GM23338 (cell line): ENCODE data around the gene FOXL1. TPM values are rescaled to one million over a fixed set of nuclear protein-coding genes. Genes with fewer than 3 reads are reported as not detected.

Experiments
- ATAC-seq: fragments of 200-7000 bp; cut with Tn5 transposase; 3 replicates; pipeline ENCODE4 v1.9.1; 2020
- DNase-seq: peaks from one replicate; pipeline ENCODE4 v3.0.0-alpha.2; 2015; ENCODE audit warnings: low spot score
- H2AFZ ChIP-seq: fragments of 200-600 bp; sonication (generic); 2 replicates; pipeline ENCODE4 v1.8.0; 2016; ENCODE audit warnings: antibody characterized with exemption, mild to moderate bottlenecking, moderate library complexity
- H3F3A ChIP-seq: fragments of 200-600 bp; sonication (generic); replicated peaks from 2 replicates; pipeline ENCODE4 v1.8.0; 2017; ENCODE audit warnings: antibody characterized with exemption, mixed run types, low read depth
- H3K27ac ChIP-seq: fragments of 200-600 bp; sonication (generic); 2 replicates; pipeline ENCODE4 v1.6.1; 2016; ENCODE audit warnings: low read depth
- H3K27me3 ChIP-seq: fragments of 200-600 bp; sonication (generic); 2 replicates; pipeline ENCODE4 v1.8.0; 2016; ENCODE audit warnings: mild to moderate bottlenecking, mixed run types, moderate library complexity; ENCODE audit not compliant: insufficient read depth
- H3K36me3 ChIP-seq: fragments of 200-600 bp; sonication (generic); 2 replicates; pipeline ENCODE4 v1.8.0; 2016; ENCODE audit warnings: mild to moderate bottlenecking; ENCODE audit not compliant: insufficient read depth
- H3K4me1 ChIP-seq: fragments of 200-600 bp; sonication (generic); 2 replicates; pipeline ENCODE4 v1.8.0; 2016; ENCODE audit warnings: mild to moderate bottlenecking, moderate library complexity; ENCODE audit not compliant: insufficient read depth
- H3K4me2 ChIP-seq: fragments of 200-600 bp; sonication (generic); 2 replicates; pipeline ENCODE4 v1.7.1; 2017; ENCODE audit warnings: mixed run types
- H3K4me3 ChIP-seq: fragments of 200-600 bp; sonication (generic); 2 replicates; pipeline ENCODE4 v1.6.1; 2016; ENCODE audit warnings: mixed run types
- H3K79me2 ChIP-seq: fragments of 200-600 bp; sonication (generic); replicated peaks from 2 replicates; pipeline ENCODE4 v1.8.0; 2017; ENCODE audit warnings: mild to moderate bottlenecking; ENCODE audit not compliant: insufficient read depth
- H3K9me2 ChIP-seq: fragments of 200-600 bp; sonication (generic); 2 replicates; pipeline ENCODE4 v1.8.0; 2017; ENCODE audit not compliant: insufficient read depth
- H4K20me1 ChIP-seq: fragments of 200-600 bp; sonication (generic); replicated peaks from 2 replicates; pipeline ENCODE4 v1.8.0; 2017; ENCODE audit warnings: mild to moderate bottlenecking; ENCODE audit not compliant: insufficient read depth
- H3K27ac Mint-ChIP-seq: 2 replicates; pipeline ENCODE4 v1.8.0; 2020; ENCODE audit warnings: inconsistent platforms, mild to moderate bottlenecking, moderate library complexity, mixed read lengths
- H3K27me3 Mint-ChIP-seq: 3 replicates; pipeline ENCODE4 v1.8.0; 2022; ENCODE audit warnings: low read depth, mild to moderate bottlenecking, moderate library complexity, mixed read lengths, inconsistent platforms; ENCODE audit not compliant: insufficient read depth, poor library complexity
- H3K36me3 Mint-ChIP-seq: 3 replicates; pipeline ENCODE4 v1.8.0; 2021; ENCODE audit warnings: low read depth, mild to moderate bottlenecking, inconsistent platforms, moderate library complexity, mixed read lengths
- H3K4me1 Mint-ChIP-seq: 3 replicates; pipeline ENCODE4 v1.8.0; 2020; ENCODE audit warnings: mild to moderate bottlenecking, inconsistent platforms, mixed read lengths
- H3K4me3 Mint-ChIP-seq: 3 replicates; pipeline ENCODE4 v1.8.0; 2021; ENCODE audit warnings: moderate library complexity, mild to moderate bottlenecking, inconsistent platforms, mixed read lengths
- H3K9me3 Mint-ChIP-seq: 3 replicates; pipeline ENCODE4 v1.8.0; 2020; ENCODE audit warnings: moderate library complexity, mild to moderate bottlenecking, inconsistent platforms, mixed read lengths
- CREB1 ChIP-seq: fragments of 250-450 bp; sonication (Bioruptor Pico); IDR thresholded peaks from 2 replicates; pipeline ENCODE4 v1.5.0; 2020; ENCODE audit warnings: low read depth, mild to moderate bottlenecking, moderate library complexity
- EZH2 ChIP-seq: fragments of 200-600 bp; sonication (generic); IDR thresholded peaks from one replicate; pipeline ENCODE4 v1.8.0; 2017; ENCODE audit warnings: antibody characterized with exemption, mild to moderate bottlenecking, low read depth; ENCODE audit not compliant: unreplicated experiment
- EZH2phosphoT487 ChIP-seq: fragments of 200-600 bp; sonication (generic); IDR thresholded peaks from one replicate; pipeline ENCODE4 v1.8.1; 2018; ENCODE audit warnings: antibody characterized with exemption; ENCODE audit not compliant: unreplicated experiment
- JUNB ChIP-seq: IDR thresholded peaks from one replicate; pipeline ENCODE4 v1.6.1; 2016; ENCODE audit warnings: antibody characterized with exemption; ENCODE audit not compliant: unreplicated experiment
- NANOG ChIP-seq: IDR thresholded peaks from 2 replicates; pipeline ENCODE4 v1.6.1; 2016; ENCODE audit warnings: antibody characterized with exemption, borderline replicate concordance
- POLR2AphosphoS5 ChIP-seq: IDR thresholded peaks from 2 replicates; pipeline ENCODE4 v1.6.1; 2016; ENCODE audit warnings: antibody characterized with exemption, low read depth
- STAT1 ChIP-seq: IDR thresholded peaks from one replicate; pipeline ENCODE4 v1.6.1; 2016; ENCODE audit warnings: antibody characterized with exemption; ENCODE audit not compliant: unreplicated experiment
- ZNF114 ChIP-seq: fragments of 250-450 bp; sonication (Bioruptor Pico); IDR thresholded peaks from 2 replicates; pipeline ENCODE4 v1.5.0; 2020; ENCODE audit warnings: mild to moderate bottlenecking, moderate library complexity
- ZNF331 ChIP-seq: fragments of 250-450 bp; sonication (Bioruptor Pico); IDR thresholded peaks from 2 replicates; pipeline ENCODE4 v1.5.0; 2020; ENCODE audit warnings: low read depth, mild to moderate bottlenecking, moderate library complexity
- polyA plus RNA-seq: library from polyadenylated mRNA; unstranded; fragments of >200 nt; fragmentation: Nextera tagmentation; extraction: Ambion mirVana; gene quantifications from 2 replicates; pipeline ENCODE4 v1.2.1, GENCODE V29; 2016
- total RNA-seq: library from RNA; depleted of rRNA; stranded (reverse); fragments of >200 nt; shearing (Covaris generic); gene quantifications from 2 replicates; pipeline ENCODE4 v1.2.3, GENCODE V29; 2014
- TF ChIP-seq, protein P1 (sequence below): fragments of 250-450 bp; sonication (Bioruptor Pico); IDR thresholded peaks from 2 replicates; pipeline ENCODE4 v1.5.0; 2020; ENCODE audit warnings: mild to moderate bottlenecking, moderate library complexity
- TF ChIP-seq, protein P2 (sequence below), 2 experiments: fragments of 200-600 bp in 1 of 2; sonication (generic) in 1 of 2; conservative IDR thresholded peaks; 2 replicates each; pipeline versions ENCODE4 v1.5.1 to v1.6.1; 2016 to 2017; ENCODE audit warnings: antibody characterized with exemption in 2 of 2, low read depth in 2 of 2, mild to moderate bottlenecking in 2 of 2, moderate library complexity in 1 of 2
- TF ChIP-seq, protein P3 (sequence below): IDR thresholded peaks from 2 replicates; pipeline ENCODE4 v1.6.1; 2016; ENCODE audit warnings: antibody characterized with exemption
- TF ChIP-seq, protein P4 (sequence below): IDR thresholded peaks from one replicate; pipeline ENCODE4 v1.6.1; 2018; ENCODE audit warnings: antibody characterized with exemption; ENCODE audit not compliant: unreplicated experiment

The FOXL1 gene
- total and polyA plus RNA-seq, 2 experiments from 2014 or later = 0.31 TPM; not detected in 1

DNA sequence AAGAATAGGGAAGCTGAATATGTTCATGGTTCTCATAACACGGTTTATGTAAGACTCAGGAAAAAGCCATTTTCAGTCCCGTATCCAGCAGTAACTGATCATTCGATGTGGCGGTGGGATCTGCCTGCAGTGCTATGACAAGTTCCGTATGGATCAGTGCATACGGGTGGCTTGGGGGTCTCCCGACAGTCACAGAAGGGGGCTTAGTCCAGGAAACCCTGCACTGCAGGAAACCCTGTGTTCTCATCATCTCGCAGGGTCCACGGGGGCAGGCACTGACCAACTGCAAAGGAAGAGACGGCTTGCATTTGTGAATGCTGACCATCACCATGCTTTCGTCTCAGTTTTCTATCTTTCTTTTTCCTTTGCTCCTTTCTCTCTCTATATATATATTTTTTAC is 31.1 kb upstream of the FOXL1 start:
- Histone ChIP-seq H3K36me3 (peaks cover 4% of the 10 kb centered on the region; the same call in 1 of the 2 replicates), H2AFZ (no peak overlapping the region), H3F3A (no peaks in the 10 kb centered on the region), H3K27ac (no peak overlapping the region), H3K4me1 (no peaks in the 10 kb centered on the region), H3K79me2 (no peaks in the 10 kb centered on the region), H3K4me3 (no peak overlapping the region), H3K4me2 (no peak overlapping the region), H3K27me3 (no peaks in the 10 kb centered on the region), H3K9me2 (no peaks in the 10 kb centered on the region), H4K20me1 (no peaks in the 10 kb centered on the region)
- Mint-ChIP-seq H3K27me3 (no peaks in the 10 kb centered on the region), H3K36me3 (no peaks in the 10 kb centered on the region; the same call in 2 of the 3 replicates), H3K27ac (no peak overlapping the region), H3K9me3 (no peaks in the 10 kb centered on the region), H3K4me1 (no peaks in the 10 kb centered on the region), H3K4me3 (no peak overlapping the region)
- no peak for DNase-seq
- no peak for ATAC-seq
- TF ChIP-seq JUNB (no peak), STAT1 (no peak), ZNF114 (CRISPR knock-in tag) (no peak), EZH2 (no peak), CREB1 (no peak), EZH2phosphoT487 (no peak), NANOG (no peak), POLR2AphosphoS5 (no peak), ZNF331 (CRISPR knock-in tag) (no peak)
- TF ChIP-seq, protein P1, sequence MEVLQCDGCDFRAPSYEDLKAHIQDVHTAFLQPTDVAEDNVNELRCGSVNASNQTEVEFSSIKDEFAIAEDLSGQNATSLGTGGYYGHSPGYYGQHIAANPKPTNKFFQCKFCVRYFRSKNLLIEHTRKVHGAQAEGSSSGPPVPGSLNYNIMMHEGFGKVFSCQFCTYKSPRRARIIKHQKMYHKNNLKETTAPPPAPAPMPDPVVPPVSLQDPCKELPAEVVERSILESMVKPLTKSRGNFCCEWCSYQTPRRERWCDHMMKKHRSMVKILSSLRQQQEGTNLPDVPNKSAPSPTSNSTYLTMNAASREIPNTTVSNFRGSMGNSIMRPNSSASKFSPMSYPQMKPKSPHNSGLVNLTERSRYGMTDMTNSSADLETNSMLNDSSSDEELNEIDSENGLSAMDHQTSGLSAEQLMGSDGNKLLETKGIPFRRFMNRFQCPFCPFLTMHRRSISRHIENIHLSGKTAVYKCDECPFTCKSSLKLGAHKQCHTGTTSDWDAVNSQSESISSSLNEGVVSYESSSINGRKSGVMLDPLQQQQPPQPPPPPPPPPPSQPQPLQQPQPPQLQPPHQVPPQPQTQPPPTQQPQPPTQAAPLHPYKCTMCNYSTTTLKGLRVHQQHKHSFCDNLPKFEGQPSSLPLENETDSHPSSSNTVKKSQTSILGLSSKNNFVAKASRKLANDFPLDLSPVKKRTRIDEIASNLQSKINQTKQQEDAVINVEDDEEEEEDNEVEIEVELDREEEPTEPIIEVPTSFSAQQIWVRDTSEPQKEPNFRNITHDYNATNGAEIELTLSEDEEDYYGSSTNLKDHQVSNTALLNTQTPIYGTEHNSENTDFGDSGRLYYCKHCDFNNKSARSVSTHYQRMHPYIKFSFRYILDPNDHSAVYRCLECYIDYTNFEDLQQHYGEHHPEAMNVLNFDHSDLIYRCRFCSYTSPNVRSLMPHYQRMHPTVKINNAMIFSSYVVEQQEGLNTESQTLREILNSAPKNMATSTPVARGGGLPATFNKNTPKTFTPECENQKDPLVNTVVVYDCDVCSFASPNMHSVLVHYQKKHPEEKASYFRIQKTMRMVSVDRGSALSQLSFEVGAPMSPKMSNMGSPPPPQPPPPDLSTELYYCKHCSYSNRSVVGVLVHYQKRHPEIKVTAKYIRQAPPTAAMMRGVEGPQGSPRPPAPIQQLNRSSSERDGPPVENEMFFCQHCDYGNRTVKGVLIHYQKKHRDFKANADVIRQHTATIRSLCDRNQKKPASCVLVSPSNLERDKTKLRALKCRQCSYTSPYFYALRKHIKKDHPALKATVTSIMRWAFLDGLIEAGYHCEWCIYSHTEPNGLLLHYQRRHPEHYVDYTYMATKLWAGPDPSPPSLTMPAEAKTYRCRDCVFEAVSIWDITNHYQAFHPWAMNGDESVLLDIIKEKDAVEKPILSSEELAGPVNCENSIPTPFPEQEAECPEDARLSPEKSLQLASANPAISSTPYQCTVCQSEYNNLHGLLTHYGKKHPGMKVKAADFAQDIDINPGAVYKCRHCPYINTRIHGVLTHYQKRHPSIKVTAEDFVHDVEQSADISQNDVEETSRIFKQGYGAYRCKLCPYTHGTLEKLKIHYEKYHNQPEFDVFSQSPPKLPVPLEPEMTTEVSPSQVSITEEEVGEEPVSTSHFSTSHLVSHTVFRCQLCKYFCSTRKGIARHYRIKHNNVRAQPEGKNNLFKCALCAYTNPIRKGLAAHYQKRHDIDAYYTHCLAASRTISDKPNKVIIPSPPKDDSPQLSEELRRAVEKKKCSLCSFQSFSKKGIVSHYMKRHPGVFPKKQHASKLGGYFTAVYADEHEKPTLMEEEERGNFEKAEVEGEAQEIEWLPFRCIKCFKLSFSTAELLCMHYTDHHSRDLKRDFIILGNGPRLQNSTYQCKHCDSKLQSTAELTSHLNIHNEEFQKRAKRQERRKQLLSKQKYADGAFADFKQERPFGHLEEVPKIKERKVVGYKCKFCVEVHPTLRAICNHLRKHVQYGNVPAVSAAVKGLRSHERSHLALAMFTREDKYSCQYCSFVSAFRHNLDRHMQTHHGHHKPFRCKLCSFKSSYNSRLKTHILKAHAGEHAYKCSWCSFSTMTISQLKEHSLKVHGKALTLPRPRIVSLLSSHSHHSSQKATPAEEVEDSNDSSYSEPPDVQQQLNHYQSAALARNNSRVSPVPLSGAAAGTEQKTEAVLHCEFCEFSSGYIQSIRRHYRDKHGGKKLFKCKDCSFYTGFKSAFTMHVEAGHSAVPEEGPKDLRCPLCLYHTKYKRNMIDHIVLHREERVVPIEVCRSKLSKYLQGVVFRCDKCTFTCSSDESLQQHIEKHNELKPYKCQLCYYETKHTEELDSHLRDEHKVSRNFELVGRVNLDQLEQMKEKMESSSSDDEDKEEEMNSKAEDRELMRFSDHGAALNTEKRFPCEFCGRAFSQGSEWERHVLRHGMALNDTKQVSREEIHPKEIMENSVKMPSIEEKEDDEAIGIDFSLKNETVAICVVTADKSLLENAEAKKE (CRISPR knock-in tag) = no peak
- TF ChIP-seq, protein P2, sequence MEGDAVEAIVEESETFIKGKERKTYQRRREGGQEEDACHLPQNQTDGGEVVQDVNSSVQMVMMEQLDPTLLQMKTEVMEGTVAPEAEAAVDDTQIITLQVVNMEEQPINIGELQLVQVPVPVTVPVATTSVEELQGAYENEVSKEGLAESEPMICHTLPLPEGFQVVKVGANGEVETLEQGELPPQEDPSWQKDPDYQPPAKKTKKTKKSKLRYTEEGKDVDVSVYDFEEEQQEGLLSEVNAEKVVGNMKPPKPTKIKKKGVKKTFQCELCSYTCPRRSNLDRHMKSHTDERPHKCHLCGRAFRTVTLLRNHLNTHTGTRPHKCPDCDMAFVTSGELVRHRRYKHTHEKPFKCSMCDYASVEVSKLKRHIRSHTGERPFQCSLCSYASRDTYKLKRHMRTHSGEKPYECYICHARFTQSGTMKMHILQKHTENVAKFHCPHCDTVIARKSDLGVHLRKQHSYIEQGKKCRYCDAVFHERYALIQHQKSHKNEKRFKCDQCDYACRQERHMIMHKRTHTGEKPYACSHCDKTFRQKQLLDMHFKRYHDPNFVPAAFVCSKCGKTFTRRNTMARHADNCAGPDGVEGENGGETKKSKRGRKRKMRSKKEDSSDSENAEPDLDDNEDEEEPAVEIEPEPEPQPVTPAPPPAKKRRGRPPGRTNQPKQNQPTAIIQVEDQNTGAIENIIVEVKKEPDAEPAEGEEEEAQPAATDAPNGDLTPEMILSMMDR (conservative IDR thresholded peaks at IDR 0.05; ENCODE audit: low read depth in 2 of 2) = no peak
- TF ChIP-seq, protein P3, sequence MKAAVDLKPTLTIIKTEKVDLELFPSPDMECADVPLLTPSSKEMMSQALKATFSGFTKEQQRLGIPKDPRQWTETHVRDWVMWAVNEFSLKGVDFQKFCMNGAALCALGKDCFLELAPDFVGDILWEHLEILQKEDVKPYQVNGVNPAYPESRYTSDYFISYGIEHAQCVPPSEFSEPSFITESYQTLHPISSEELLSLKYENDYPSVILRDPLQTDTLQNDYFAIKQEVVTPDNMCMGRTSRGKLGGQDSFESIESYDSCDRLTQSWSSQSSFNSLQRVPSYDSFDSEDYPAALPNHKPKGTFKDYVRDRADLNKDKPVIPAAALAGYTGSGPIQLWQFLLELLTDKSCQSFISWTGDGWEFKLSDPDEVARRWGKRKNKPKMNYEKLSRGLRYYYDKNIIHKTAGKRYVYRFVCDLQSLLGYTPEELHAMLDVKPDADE = no peak
- TF ChIP-seq, protein P4, sequence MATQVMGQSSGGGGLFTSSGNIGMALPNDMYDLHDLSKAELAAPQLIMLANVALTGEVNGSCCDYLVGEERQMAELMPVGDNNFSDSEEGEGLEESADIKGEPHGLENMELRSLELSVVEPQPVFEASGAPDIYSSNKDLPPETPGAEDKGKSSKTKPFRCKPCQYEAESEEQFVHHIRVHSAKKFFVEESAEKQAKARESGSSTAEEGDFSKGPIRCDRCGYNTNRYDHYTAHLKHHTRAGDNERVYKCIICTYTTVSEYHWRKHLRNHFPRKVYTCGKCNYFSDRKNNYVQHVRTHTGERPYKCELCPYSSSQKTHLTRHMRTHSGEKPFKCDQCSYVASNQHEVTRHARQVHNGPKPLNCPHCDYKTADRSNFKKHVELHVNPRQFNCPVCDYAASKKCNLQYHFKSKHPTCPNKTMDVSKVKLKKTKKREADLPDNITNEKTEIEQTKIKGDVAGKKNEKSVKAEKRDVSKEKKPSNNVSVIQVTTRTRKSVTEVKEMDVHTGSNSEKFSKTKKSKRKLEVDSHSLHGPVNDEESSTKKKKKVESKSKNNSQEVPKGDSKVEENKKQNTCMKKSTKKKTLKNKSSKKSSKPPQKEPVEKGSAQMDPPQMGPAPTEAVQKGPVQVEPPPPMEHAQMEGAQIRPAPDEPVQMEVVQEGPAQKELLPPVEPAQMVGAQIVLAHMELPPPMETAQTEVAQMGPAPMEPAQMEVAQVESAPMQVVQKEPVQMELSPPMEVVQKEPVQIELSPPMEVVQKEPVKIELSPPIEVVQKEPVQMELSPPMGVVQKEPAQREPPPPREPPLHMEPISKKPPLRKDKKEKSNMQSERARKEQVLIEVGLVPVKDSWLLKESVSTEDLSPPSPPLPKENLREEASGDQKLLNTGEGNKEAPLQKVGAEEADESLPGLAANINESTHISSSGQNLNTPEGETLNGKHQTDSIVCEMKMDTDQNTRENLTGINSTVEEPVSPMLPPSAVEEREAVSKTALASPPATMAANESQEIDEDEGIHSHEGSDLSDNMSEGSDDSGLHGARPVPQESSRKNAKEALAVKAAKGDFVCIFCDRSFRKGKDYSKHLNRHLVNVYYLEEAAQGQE = no peak
